IMR-90 (cell line): ENCODE measurements around the gene EREG.
A peak's percentile ranks its signal among the peaks of the same experiment; 100 is the strongest.

Experiments
- BHLHE40 ChIP-seq: fragments of 150-350 bp; IDR thresholded peaks from 2 replicates; pipeline ENCODE4 v1.6.1; 2016; ENCODE audit warnings: mild to moderate bottlenecking, low read depth, low read length
- CEBPB ChIP-seq: IDR thresholded peaks from 2 replicates; pipeline ENCODE4 v1.6.1; 2012; ENCODE audit warnings: low read depth, low read length, improper control_type of control experiment
- FOS ChIP-seq: fragments of 150-350 bp; IDR thresholded peaks from 2 replicates; pipeline ENCODE4 v1.6.1; 2016; ENCODE audit warnings: low read depth, low read length
- MAFK ChIP-seq: IDR thresholded peaks from 2 replicates; pipeline ENCODE4 v1.6.1; 2012; ENCODE audit warnings: low read depth, low read length, improper control_type of control experiment
- MAZ ChIP-seq: IDR thresholded peaks from 2 replicates; pipeline ENCODE4 v1.6.1; 2012; ENCODE audit warnings: low read depth, mild to moderate bottlenecking, low read length, improper control_type of control experiment, moderate library complexity, borderline replicate concordance
- NFE2L2 ChIP-seq: fragments of 150-350 bp; IDR thresholded peaks from 2 replicates; pipeline ENCODE4 v1.6.1; 2016; ENCODE audit warnings: low read depth, mild to moderate bottlenecking, low read length
- POLR2A ChIP-seq: IDR thresholded peaks from 2 replicates; pipeline ENCODE4 v1.6.1; 2012; ENCODE audit warnings: mild to moderate bottlenecking, low read depth, low read length
- RAD21 ChIP-seq: IDR thresholded peaks from 2 replicates; pipeline ENCODE4 v1.6.1; 2012; ENCODE audit warnings: low read length, improper control_type of control experiment
- RCOR1 ChIP-seq: IDR thresholded peaks from 2 replicates; pipeline ENCODE4 v1.6.1; 2012; ENCODE audit warnings: mild to moderate bottlenecking, low read length, improper control_type of control experiment; ENCODE audit not compliant: insufficient replicate concordance
- RFX5 ChIP-seq: IDR thresholded peaks from 2 replicates; pipeline ENCODE4 v1.8.0; 2012; ENCODE audit warnings: low read depth, mild to moderate bottlenecking, low read length, moderate library complexity
- TF ChIP-seq, protein P1 (sequence below): conservative IDR thresholded peaks from 2 replicates; pipeline ENCODE4 v1.5.1; 2012; ENCODE audit warnings: mild to moderate bottlenecking, low read depth, low read length, improper control_type of control experiment
- TF ChIP-seq, protein P2 (sequence below): fragments of 150-350 bp; IDR thresholded peaks from 2 replicates; pipeline ENCODE4 v1.6.1; 2017; ENCODE audit warnings: mild to moderate bottlenecking, antibody characterized with exemption, low read length, low read depth

DNA sequence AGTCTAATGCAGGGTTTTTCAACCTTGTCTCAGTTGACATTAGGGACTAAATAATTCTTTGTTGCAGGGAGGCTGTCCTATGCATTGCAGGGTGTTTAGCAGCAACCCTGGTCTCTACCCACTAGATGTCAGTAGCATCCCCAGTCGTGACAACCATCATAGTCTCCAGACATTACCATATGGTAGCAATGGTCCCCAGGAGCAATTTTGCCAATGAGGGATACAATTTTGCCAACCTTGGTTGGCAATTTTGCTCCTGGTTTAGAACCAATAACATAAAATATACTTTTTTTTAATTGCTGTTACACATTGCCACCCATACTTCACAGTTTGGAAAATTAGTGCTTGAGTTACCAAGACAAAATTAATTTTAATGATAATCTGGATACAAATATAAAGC lies 6.0 kb downstream of the EREG start:
- TF ChIP-seq BHLHE40 (no peak), POLR2A (no peak), MAZ (no peak), CEBPB (no peak), RCOR1 (no peak), MAFK (no peak), FOS (no peak), RFX5 (no peak), RAD21 (peak; percentile 83), NFE2L2 (no peak)
- TF ChIP-seq, protein P1, sequence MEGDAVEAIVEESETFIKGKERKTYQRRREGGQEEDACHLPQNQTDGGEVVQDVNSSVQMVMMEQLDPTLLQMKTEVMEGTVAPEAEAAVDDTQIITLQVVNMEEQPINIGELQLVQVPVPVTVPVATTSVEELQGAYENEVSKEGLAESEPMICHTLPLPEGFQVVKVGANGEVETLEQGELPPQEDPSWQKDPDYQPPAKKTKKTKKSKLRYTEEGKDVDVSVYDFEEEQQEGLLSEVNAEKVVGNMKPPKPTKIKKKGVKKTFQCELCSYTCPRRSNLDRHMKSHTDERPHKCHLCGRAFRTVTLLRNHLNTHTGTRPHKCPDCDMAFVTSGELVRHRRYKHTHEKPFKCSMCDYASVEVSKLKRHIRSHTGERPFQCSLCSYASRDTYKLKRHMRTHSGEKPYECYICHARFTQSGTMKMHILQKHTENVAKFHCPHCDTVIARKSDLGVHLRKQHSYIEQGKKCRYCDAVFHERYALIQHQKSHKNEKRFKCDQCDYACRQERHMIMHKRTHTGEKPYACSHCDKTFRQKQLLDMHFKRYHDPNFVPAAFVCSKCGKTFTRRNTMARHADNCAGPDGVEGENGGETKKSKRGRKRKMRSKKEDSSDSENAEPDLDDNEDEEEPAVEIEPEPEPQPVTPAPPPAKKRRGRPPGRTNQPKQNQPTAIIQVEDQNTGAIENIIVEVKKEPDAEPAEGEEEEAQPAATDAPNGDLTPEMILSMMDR, result peak; percentile 78
- TF ChIP-seq, protein P2, sequence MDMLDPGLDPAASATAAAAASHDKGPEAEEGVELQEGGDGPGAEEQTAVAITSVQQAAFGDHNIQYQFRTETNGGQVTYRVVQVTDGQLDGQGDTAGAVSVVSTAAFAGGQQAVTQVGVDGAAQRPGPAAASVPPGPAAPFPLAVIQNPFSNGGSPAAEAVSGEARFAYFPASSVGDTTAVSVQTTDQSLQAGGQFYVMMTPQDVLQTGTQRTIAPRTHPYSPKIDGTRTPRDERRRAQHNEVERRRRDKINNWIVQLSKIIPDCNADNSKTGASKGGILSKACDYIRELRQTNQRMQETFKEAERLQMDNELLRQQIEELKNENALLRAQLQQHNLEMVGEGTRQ, result no peak
